Suprapubic skin (tissue), 4 donors: ENCODE measurements around the gene KRT15.

Experiments
- CTCF ChIP-seq, 2 donors: fragments of 200-600 bp in 1 of 2; fragments of 450-650 bp in 1 of 2; sonication (generic) in 1 of 2; IDR thresholded peaks; one replicate each; pipeline ENCODE4 v1.5.1; 2016 to 2019; ENCODE audit warnings: antibody characterized with exemption in 2 of 2, mild to moderate bottlenecking in 1 of 2, moderate library complexity in 1 of 2
- EP300 ChIP-seq: sonication (generic); formaldehyde crosslinking; IDR thresholded peaks from one replicate; pipeline ENCODE4 v1.6.1; 2017; ENCODE audit warnings: antibody characterized with exemption
- POLR2A ChIP-seq, 2 donors: fragments of 450-650 bp; IDR thresholded peaks; one replicate each; pipeline ENCODE4 v1.6.1; 2017; ENCODE audit warnings: antibody characterized with exemption in 2 of 2, mild to moderate bottlenecking in 2 of 2, moderate library complexity in 2 of 2
- POLR2AphosphoS5 ChIP-seq, 3 donors: sonication (generic); formaldehyde crosslinking; IDR thresholded peaks; one replicate each; pipeline ENCODE4 v1.6.1; 2017; ENCODE audit warnings: antibody characterized with exemption in 3 of 3

- TF ChIP-seq POLR2AphosphoS5 (IDR thresholded peaks at IDR 0.05) (no peak), POLR2A (IDR thresholded peaks at IDR 0.05) (no peak), EP300 (no peak), CTCF (IDR thresholded peaks at IDR 0.05) (no peak)
Measured at GRCh38 chr17:41549596-41550039, 30.9 kb upstream of the KRT15 start.
